GM12891 (cell line): ENCODE results near the gene RTN1.

Experiments used
- DNase-seq: peaks from one replicate; pipeline ENCODE4 v3.0.0; 2011; ENCODE audit warnings: low spot score; ENCODE audit not compliant: insufficient read length
- FAIRE-seq: peaks from 2 replicates; lab custom pipeline; 2011; peaks lifted over from hg19 to GRCh38; lab: Jason Lieb, UNC
- PAX5 ChIP-seq: IDR thresholded peaks from 2 replicates; pipeline ENCODE4 v1.6.1; 2011; ENCODE audit warnings: low read length, moderate library complexity, mild to moderate bottlenecking; ENCODE audit not compliant: insufficient read depth, severe bottlenecking
- POLR2A ChIP-seq: IDR thresholded peaks from 2 replicates; pipeline ENCODE4 v1.6.1; 2011; ENCODE audit warnings: low read depth, low read length, control low read depth
- POLR2AphosphoS5 ChIP-seq: IDR thresholded peaks from 2 replicates; pipeline ENCODE4 v1.6.1; 2011; ENCODE audit warnings: low read depth, low read length, control low read depth
- POU2F2 ChIP-seq: IDR thresholded peaks from 2 replicates; pipeline ENCODE4 v1.6.1; 2011; ENCODE audit warnings: low read depth, mild to moderate bottlenecking, control low read depth, low read length, moderate library complexity
- SPI1 ChIP-seq: IDR thresholded peaks from 2 replicates; pipeline ENCODE4 v1.6.1; 2011; ENCODE audit warnings: low read depth, low read length, control low read depth
- TAF1 ChIP-seq: IDR thresholded peaks from 2 replicates; pipeline ENCODE4 v1.6.1; 2011; ENCODE audit warnings: low read depth, low read length, control low read depth

The RTN1 gene

DNA sequence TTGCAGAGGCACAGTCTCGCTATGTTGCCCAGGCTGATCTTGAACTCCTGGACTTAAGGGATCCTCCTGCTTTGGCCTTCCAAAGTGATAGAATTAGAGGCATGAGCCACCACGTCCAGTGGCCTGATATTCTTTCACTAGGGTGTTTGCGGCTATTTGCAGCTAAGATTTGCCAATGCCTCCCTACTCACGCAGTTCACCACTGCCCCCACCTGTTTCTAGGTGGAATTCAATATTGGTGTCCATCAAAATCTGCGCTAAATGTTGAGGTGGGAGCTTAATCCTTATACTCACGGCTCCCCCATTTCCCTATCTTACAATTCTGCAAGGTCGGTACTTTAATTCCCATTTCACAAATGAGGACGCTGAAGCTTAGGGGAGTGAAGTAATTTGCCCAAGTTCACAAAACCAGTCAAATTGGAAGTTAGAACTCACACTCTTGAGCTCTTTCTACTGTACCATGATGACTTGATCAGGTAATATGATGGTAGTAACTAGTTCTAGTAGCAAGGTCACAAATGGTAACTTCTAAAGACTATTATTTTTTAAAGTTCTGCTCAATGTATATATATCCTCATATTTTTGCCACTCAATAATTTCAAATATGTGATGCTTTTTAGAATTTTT is 27.3 kb upstream of the RTN1 start:
- DNase-seq: no peak
- FAIRE-seq: peak; percentile 90
- TF ChIP-seq SPI1 (no peak), TAF1 (no peak), POLR2A (no peak), POLR2AphosphoS5 (no peak), POU2F2 (no peak), PAX5 (no peak)

DNA sequence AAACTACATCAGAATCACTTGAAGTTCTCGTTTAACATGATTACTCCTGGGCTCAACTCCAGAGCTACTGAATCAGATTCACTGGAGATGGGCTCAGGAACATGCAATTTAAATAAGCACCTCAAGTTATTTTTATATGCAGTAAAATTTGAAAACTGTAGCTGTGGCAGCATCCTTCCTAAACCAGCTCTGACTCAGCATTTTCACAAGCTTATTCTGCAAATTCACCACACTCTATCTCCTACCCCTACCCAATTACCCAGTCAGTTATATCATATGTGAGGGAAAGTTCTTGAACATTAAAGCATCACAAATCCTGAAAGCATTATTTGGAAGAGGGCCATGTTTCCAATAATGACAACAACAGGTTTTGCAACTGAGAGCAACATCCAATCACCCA is 25.1 kb upstream of the RTN1 start:
- TF ChIP-seq POLR2AphosphoS5 (no peak), POLR2A (no peak), PAX5 (no peak), TAF1 (no peak), SPI1 (no peak), POU2F2 (no peak)
- no peak for DNase-seq
- no peak for FAIRE-seq

- FAIRE-seq: no peak
- TF ChIP-seq POU2F2 (no peak), TAF1 (no peak), POLR2A (no peak), POLR2AphosphoS5 (no peak)
These were observed 20.1 kb upstream of the RTN1 start for GRCh38 chr14:59890676-59891075.

GRCh38 chr14:59882957-59883356 is 12.4 kb upstream of the RTN1 start:
- FAIRE-seq (no peak), DNase-seq (no peak)
- TF ChIP-seq PAX5: no peak
- TF ChIP-seq POLR2AphosphoS5: no peak
- TF ChIP-seq SPI1: no peak
- TF ChIP-seq POU2F2: no peak
- no peak for TF ChIP-seq TAF1
- no peak for TF ChIP-seq POLR2A

More at GRCh38 chr14:59890676-59891075, 20.1 kb upstream of the RTN1 start:
- no peak for DNase-seq

- DNase-seq (no peak), FAIRE-seq (no peak)
- TF ChIP-seq PAX5: no peak
- no peak for TF ChIP-seq TAF1
These were observed 555 bp upstream of the RTN1 start for GRCh38 chr14:59871166-59871495.

DNA sequence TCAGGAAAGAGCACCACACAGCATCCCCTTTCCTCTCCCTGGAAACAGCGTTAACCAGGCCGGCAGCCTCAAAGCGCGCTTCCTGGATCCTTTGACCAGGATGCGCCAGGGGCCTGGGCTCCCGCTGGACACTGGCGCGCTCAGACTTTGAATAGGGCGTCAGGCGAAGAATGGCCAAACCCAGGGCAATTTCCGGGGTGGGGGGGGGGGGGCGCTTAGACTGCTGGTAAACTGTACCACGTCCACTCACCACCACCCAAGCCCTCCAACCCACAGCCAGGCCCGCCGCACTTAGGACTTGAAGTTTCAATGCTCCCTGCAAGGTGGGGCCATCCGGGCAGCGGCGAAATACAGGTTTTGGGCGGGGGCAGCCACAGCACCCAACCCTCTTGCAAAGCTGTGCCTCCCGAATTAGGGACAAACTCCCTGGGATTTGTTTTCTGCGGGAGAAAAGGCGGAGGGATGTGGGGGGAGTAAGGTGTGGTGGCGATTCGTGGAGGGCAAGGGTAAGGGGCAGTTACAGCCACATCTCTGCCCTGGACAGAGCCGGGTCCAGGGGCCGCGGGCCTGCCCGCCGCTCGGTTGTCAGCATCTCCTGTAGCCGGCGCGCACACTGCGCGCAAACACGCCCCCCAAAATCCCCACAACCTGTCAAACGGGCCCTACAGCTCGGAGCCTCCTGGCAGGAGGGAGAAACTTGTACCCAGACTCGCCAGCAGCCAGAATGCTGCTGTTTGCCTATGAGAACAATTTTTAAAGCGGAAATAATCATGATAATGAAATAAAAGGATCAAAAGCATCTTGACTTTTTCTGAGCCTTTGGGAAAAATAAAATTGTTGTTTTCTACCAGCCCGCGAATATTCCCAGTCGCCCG is 958 bp downstream of the RTN1 start:
- DNase-seq (peak; percentile 9), FAIRE-seq (no peak)
- TF ChIP-seq POLR2AphosphoS5: no peak
- TF ChIP-seq PAX5: no peak
- no peak for TF ChIP-seq POLR2A
- TF ChIP-seq SPI1: no peak
- TF ChIP-seq POU2F2: no peak
- no peak for TF ChIP-seq TAF1

- FAIRE-seq (no peak), DNase-seq (no peak)
- TF ChIP-seq TAF1: no peak
- TF ChIP-seq POLR2AphosphoS5: no peak
- no peak for TF ChIP-seq POLR2A
- TF ChIP-seq SPI1: no peak
- TF ChIP-seq PAX5: no peak
- no peak for TF ChIP-seq POU2F2
These were observed 2.6 kb downstream of the RTN1 start for GRCh38 chr14:59868021-59868420.

GRCh38 chr14:59863806-59864525 is 6.6 kb downstream of the RTN1 start:
- DNase-seq (no peak), FAIRE-seq (no peak)
- TF ChIP-seq POU2F2 (no peak), POLR2AphosphoS5 (no peak), POLR2A (no peak), TAF1 (no peak), PAX5 (no peak), SPI1 (no peak)

DNA sequence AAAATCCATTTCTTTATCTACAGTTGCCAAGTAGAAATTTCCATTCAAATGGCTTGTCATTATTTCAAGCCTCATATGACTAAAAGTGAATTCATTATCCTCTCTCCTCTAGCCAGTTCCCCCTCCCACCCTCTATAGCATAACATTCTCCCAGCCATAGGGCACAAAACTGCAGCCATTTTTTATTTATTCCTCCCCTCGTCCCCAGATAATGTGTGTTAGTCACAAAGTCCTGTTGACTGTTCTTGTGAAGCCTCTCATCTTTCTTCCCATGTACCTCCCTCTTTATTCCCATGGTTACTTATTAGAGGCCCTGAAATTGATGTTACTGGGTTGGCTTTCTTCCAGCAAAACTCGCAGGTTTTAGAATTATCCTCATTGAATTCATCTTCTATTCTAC is 13.2 kb downstream of the RTN1 start:
- DNase-seq (no peak), FAIRE-seq (no peak)
- no peak for TF ChIP-seq POLR2AphosphoS5
- no peak for TF ChIP-seq PAX5
- no peak for TF ChIP-seq POU2F2
- TF ChIP-seq POLR2A: no peak
- TF ChIP-seq TAF1: no peak
- no peak for TF ChIP-seq SPI1

DNA sequence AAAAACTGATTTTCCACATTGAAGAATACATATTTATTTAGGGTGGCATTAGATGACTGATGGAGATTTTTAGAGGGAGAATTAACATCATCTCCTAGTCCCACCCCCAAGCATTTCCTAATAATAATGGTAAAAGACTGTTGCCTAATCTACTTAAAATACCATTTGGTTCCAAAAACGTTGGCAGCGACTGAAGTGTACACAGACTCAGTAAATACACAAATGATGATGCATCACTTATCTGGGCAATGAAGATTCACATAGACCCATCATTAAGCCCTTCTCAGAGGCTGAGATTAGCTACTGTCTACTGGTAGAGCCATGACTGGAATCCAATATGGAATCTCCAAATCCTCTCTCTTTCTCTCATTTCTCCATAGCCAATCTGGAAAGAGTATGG is 18.2 kb downstream of the RTN1 start:
- TF ChIP-seq POLR2A: no peak
- TF ChIP-seq SPI1: no peak
- no peak for TF ChIP-seq POLR2AphosphoS5
- no peak for TF ChIP-seq POU2F2
- no peak for TF ChIP-seq TAF1
- no peak for TF ChIP-seq PAX5
- no peak for FAIRE-seq
- DNase-seq: no peak
